Esophagus muscularis mucosa (tissue), 4 donors: ENCODE measurements around the gene EHD3.

Experiments used
- EP300 ChIP-seq: sonication (generic); formaldehyde crosslinking; IDR thresholded peaks from one replicate; pipeline ENCODE4 v1.6.1; 2017; ENCODE audit warnings: antibody characterized with exemption
- POLR2A ChIP-seq: fragments of 450-650 bp; IDR thresholded peaks from one replicate; pipeline ENCODE4 v1.6.1; 2017; ENCODE audit warnings: antibody characterized with exemption, moderate library complexity, mild to moderate bottlenecking, low read depth
- POLR2AphosphoS5 ChIP-seq, 2 donors: sonication (generic); formaldehyde crosslinking; IDR thresholded peaks; one replicate each; pipeline ENCODE4 v1.6.1; 2017; ENCODE audit warnings: antibody characterized with exemption in 2 of 2
- TF ChIP-seq, protein P1 (sequence below), 3 experiments: fragments of 200-600 bp in 2 of 3; fragments of 450-650 bp in 1 of 3; sonication (generic) in 2 of 3; IDR thresholded peaks; one replicate each; pipeline ENCODE4 v1.5.1; 2017 to 2019; ENCODE audit warnings: antibody characterized with exemption in 3 of 3, mild to moderate bottlenecking in 2 of 3, moderate library complexity in 1 of 3

DNA sequence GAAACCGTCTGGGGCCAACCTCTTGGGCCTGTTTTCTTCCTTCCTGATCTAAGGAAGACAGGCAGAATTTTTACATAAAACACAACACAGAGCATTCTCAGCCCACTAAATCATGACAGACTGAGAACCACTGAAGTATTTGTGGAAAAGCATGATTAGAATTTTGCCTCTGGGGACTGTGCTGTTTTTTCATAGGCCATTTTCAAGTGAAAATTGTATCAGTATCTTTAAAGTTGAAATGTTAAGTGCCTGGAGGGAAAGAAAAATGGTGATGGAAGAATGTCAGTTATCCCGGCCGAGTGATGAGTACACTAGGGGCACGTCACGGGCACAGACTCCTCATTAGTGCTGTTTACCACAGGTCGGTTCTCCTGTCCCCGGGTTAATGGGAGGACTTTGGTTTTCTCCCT lies 36.9 kb downstream of the EHD3 start:
- TF ChIP-seq, protein P1, sequence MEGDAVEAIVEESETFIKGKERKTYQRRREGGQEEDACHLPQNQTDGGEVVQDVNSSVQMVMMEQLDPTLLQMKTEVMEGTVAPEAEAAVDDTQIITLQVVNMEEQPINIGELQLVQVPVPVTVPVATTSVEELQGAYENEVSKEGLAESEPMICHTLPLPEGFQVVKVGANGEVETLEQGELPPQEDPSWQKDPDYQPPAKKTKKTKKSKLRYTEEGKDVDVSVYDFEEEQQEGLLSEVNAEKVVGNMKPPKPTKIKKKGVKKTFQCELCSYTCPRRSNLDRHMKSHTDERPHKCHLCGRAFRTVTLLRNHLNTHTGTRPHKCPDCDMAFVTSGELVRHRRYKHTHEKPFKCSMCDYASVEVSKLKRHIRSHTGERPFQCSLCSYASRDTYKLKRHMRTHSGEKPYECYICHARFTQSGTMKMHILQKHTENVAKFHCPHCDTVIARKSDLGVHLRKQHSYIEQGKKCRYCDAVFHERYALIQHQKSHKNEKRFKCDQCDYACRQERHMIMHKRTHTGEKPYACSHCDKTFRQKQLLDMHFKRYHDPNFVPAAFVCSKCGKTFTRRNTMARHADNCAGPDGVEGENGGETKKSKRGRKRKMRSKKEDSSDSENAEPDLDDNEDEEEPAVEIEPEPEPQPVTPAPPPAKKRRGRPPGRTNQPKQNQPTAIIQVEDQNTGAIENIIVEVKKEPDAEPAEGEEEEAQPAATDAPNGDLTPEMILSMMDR (IDR thresholded peaks at IDR 0.05) = no peak
- TF ChIP-seq POLR2AphosphoS5 (IDR thresholded peaks at IDR 0.05) = no peak
- no peak for TF ChIP-seq POLR2A
- no peak for TF ChIP-seq EP300
